Non-pigmented ciliary epithelial cell (primary cell): ENCODE results near the gene GNL3L.
A peak's percentile ranks its signal among the peaks of the same experiment; 100 is the strongest.
"Not testable (repeated sequence)": the region's sequence is repeated elsewhere in the genome, so short reads cannot be mapped to it uniquely, and the experiment has no call there.

ENCODE experiments used
- DNase-seq: peaks from one replicate; pipeline ENCODE4 v3.0.0-alpha.2; 2010; ENCODE audit warnings: low read depth

The GNL3L gene

GRCh38 chrX:54529552-54530356 lies at the start of gene GNL3L:
Gene GNL3L (plus strand): TSS chrX:54530219. CDS start chrX:54532567, 2,348 bp downstream.
- DNase-seq = peak; percentile 27

DNA sequence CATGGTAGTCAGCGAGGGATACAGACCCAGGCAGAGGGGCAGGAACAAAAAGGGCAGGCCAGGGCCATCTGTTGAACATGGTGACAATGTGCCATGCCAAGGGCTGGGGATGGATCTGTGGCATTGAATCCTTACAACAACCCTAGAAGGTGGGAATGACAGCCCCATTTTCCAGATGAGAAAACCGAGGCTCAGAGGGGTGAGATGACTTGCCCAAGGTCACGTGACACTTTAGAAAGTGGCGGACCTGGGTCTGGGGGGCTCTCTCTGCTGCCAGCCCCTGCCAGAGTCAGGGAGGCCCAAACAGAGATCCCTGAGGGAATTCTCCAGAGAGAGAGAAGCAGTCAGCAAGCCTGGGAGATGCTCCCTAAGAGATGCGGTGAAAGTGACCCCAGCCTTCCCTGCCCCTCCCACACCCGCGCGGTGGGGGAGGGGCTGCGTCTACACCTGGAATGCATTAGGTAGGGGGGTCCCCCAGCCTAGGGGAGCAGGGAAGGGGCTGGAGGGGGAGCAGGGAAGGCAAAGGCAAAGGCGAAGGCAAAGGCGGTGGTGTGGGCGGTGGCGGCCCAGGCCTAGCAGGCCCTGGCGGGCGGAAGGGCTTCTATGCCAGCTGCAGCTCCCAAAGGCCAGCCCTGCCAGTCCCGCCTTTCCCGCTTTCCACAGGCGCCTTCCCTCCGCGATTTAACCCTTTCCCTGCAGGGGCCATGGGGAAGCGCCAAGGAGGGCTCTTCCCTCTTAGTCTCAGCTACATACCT lies 47.0 kb upstream of the GNL3L start:
- DNase-seq = no peak

GRCh38 chrX:54483946-54484345 lies 46.1 kb upstream of the GNL3L start:
- no peak for DNase-seq

DNA sequence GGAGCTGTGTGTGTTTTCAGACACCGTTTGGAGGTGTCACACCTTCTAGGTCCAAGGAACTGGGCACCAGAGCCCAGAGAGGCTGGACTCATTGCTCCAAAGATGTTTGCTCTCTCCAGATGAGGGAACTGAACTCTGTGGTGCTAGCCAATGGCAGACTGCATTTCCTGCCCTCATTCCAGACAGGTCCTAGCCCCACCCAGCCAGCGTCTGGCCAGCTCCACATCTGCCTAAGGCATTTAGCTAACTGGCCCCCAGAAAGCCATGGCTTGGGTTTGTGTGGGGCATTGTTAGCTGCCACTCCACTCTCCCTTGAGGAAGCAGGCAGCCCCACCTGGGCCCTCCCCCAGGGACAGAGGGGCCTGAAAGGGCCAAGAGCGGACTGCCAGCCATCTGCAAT lies 45.4 kb upstream of the GNL3L start:
- no peak for DNase-seq

- not testable (repeated sequence) for DNase-seq
These were observed 40.2 kb upstream of the GNL3L start for GRCh38 chrX:54489819-54490218.

DNA sequence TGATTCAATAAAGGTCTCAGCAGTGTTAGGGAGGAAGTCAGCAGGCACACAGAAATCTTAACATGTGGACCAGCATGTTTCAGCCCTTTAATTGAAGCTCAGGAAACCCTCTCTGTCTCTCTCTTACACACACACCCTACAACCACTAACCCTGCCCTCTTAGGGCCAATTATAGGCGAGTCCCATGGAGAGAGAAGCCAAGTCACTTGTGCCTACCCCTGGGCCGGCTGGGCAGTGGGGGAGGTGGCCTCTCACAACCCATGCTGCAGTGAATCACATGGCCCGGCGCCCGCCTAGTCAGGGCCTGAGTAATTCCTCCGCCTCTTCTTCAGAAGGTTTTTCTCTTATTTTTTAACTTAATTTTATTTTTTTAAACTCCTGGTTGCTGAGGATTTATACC lies 37.7 kb upstream of the GNL3L start:
- peak; percentile 28 for DNase-seq

- no peak for DNase-seq
These were observed 35.6 kb upstream of the GNL3L start for GRCh38 chrX:54494166-54494988.

DNA sequence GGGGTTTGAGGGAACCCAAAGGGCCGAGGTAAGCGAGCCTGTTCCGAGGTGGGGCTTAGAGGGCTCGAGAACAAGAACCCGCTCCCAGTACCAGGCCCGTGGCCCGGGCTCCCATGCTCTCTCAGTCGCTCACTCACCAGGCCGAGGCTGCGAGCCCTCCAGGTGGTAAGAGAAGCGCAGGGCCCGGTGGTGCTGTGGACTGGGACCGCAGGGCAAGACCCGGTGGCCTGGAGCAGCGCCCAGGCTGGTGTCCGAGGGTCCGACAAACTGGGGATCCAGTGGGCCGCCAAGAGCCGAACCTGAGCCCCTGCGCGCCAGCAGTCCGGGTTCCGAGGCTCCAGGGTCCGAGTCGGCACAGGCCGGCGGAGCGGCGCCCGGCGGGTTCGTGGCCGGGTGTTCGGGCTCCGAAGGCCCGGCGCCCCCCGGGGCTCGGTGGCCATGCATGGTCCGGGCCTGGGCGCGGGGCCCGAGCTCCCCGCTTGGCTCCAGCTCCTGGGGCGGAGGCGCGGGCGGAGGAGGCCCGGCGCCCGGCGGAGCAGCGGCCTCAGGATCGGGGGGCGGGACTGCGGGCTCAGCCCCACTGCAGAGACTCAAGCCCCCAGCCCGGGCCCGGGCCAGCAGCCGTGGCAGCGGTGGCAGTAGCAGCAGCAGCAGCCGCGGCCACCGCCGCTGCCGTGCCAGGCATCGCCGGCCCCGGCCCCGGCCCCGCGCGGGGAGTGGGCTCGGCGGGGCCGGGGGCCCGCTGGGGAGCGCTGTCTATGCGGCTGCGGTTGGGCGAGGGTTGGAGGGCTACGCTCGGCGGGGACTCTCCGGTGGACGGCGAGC lies 34.8 kb upstream of the GNL3L start:
- no peak for DNase-seq

- no peak for DNase-seq
These were observed 34.1 kb upstream of the GNL3L start, which contains the start of gene FGD1 for GRCh38 chrX:54495814-54496516. Gene FGD1 (minus strand): TSS chrX:54496234. CDS start chrX:54495432, 802 bp downstream.

DNA sequence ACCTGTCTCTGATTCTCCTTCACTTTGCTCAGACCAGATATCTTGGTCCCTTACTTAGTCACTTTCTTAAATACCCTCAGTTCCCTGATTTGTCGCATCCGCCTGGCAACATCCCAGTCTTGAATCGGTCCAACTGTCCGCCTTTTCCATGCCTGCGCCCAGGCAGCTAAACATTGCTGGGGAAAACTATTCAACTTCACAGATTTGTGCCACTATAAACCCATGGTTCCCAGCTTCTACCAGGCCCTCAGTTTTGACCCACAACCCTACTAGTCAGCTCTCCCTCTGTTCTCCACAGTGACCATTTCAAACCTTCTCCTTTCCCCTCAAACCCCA lies 33.5 kb upstream of the GNL3L start:
- DNase-seq = no peak

DNA sequence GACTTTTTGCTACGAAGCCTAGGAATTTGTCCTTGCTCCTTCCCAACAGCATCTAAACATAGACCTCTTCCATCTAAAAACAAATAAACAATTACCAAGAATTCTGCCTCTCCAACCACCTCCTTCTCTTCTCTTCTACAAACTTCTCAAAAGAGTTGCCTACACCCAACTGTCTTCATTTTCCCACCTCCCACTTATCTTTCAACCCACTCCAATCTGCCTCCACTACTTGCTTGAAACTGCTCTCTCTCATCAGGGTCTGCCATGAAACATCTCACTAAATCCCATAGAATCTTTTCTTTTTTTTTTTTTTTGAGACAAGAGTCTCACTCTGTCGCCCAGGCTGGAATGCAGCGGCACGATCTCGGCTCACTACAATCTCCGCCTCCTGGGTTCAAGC lies 33.1 kb upstream of the GNL3L start:
- DNase-seq = no peak

- no peak for DNase-seq
These were observed 20.6 kb upstream of the GNL3L start for GRCh38 chrX:54509400-54509799.

DNA sequence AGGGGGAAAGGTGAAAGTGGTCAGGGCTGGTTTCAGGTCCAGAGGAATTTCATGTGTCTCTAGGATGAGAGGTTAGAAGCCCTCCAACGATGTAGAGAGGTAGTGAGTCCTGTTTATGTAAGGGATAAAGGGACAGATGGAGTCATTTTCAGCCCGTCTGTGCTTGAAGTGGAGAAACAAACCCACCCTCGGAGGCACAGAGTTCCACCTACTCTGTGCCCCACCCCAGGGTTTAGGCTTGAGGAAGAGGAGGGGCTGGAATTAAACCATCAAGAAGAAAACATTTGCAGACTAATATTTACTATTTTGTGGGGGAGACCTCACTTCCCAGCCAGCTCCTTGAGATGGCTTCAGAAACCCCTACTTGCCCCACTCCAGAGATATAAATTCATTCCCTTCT lies 868 bp upstream of the GNL3L start:
- DNase-seq = no peak

GRCh38 chrX:54530357-54530900 lies 410 bp downstream of the GNL3L start:
- DNase-seq = no peak

DNA sequence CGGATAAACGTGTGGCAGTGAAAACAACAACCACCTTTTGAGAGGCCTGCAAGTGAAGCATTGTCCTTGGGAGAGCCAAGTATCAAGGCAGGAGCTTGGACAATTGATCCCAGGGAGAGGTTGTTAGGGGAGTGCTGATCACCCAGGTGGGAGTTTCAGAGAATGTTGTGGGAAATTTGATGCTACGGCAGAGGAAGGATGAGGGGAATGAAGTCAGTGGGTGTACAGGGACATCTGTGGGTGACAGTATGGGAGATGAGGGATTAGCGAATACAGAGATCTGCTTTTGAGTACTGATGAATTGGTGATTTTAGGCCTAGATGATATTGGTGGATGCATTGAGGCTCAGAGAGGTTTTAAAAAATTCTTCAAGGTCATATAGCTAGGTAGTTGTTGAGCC lies 4.3 kb downstream of the GNL3L start:
- no peak for DNase-seq

DNA sequence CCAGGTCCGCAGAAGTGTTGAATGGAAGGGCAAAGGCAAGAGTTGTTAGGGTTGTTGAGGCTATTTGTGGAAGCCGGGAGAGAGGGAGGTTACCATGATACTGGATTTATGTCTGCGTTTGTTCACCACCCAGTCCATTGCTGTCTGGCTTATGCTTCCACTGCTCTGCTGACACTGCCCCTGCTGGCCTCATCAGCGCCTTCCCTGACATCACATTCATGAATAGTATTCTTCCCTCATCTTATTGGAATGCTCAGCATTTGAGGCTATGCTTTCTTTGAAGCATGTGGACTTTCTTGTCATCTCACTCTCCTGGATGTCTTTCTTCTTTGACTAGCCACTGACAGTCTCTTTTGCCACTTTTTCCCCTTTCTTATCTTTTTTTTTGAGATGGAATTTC lies 10.3 kb downstream of the GNL3L start:
- peak; percentile 36 for DNase-seq

GRCh38 chrX:54542239-54542638 lies 12.2 kb downstream of the GNL3L start:
- not testable (repeated sequence) for DNase-seq

GRCh38 chrX:54550821-54551220 lies 20.8 kb downstream of the GNL3L start:
- DNase-seq = no peak

DNA sequence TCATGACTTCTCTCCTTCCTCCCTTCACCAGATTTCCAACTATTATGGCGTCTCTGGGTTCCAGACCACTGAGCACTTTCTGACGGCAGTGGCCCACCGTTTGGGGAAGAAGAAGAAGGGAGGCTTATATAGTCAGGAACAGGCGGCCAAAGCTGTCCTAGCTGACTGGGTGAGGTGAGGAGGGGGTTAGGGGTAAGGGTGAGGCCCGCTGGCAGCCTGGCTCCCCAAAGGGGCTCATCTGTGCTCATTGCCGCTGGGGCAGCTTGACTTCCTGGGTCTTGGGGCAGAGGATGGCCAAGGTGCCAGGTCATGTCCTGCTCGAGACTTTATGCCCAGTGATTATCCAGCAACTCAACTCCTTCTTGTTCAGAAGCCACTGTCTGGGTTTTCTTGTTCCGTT lies 21.8 kb downstream of the GNL3L start:
- no peak for DNase-seq

- not testable (repeated sequence) for DNase-seq
These were observed 25.0 kb downstream of the GNL3L start for GRCh38 chrX:54555006-54555405.

DNA sequence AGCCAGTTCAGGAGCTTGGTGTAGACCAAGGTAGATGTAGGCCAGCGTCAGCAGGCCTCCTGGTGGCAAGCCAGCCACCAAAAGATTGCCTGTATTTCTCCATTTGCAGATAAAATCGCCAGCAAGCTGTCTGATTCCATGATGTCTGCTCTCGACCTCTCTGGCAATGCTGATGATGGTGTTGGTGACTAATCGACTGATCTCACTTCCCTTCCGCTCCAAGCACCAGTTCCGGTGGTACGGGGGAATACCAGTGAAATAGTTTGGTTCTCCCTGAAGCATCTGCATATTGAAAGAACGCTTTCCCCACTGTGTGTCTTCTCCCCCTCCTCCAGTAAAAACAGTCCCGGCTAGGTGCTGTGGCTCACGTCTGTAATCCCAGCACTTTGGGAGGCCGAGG lies 30.4 kb downstream of the GNL3L start:
- no peak for DNase-seq
